Stimulated activated CD4-positive, alpha-beta T cell treated with anti-CD3 and anti-CD28 coated beads, Interleukin-2, amount 100 ng/mL, for 4 hours (primary cell): ENCODE results near the gene PMPCA.

ENCODE experiments used
- DNase-seq: peaks from one replicate; pipeline ENCODE4 v3.0.0-alpha.2; 2020; ENCODE audit warnings: low read depth

Gene PMPCA

GRCh38 chr9:136373300-136374182 lies 36.9 kb upstream of the PMPCA start, which contains the start of gene CARD9:
TSS of gene CARD9 (minus strand) at chr9:136373669. CDS start at chr9:136372078, 1,591 bp downstream.
- no peak for DNase-seq

DNA sequence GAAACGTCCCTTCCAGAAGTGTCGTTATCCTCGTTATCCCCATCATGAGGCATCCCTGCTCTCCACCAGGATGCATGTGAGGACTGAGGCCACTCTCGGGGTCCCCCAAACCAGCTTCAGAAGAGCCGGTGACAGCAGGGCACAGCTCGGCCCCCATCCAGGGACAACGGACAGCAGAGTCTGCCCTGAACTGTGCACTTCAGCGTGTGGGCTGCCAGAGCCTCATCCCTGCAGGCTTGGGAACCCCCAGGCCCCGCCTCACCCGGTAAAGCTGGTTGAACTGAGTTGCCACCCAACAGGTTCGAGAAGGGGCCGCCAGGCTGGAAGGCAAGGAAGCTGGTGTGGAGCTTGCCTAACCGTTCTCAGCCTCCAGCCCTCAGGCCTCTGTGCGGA lies 36.3 kb upstream of the PMPCA start:
- no peak for DNase-seq

- no peak for DNase-seq
Observed at GRCh38 chr9:136375096-136375495, 35.4 kb upstream of the PMPCA start.

DNA sequence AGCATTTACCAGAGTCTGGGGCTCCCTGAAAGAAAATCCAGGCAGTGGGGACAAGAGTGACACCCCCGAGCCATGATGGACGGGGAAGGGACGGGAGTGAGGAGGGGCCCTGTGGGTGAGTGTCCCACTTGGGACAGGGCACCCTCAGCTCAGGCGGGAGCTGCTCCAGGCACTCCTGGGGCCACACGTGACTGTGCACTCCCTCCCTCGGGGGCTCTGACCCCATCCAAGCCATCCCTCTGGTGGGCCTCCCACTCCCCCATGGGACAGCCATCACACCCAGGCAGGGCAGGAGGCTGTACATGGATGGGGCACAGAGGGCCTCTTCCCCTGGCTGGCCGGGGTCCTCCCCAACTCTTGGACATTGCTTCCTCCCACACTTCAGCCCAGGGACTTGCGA lies 34.0 kb upstream of the PMPCA start:
- DNase-seq = no peak

- no peak for DNase-seq
Observed at GRCh38 chr9:136377341-136378169, 32.9 kb upstream of the PMPCA start.

DNA sequence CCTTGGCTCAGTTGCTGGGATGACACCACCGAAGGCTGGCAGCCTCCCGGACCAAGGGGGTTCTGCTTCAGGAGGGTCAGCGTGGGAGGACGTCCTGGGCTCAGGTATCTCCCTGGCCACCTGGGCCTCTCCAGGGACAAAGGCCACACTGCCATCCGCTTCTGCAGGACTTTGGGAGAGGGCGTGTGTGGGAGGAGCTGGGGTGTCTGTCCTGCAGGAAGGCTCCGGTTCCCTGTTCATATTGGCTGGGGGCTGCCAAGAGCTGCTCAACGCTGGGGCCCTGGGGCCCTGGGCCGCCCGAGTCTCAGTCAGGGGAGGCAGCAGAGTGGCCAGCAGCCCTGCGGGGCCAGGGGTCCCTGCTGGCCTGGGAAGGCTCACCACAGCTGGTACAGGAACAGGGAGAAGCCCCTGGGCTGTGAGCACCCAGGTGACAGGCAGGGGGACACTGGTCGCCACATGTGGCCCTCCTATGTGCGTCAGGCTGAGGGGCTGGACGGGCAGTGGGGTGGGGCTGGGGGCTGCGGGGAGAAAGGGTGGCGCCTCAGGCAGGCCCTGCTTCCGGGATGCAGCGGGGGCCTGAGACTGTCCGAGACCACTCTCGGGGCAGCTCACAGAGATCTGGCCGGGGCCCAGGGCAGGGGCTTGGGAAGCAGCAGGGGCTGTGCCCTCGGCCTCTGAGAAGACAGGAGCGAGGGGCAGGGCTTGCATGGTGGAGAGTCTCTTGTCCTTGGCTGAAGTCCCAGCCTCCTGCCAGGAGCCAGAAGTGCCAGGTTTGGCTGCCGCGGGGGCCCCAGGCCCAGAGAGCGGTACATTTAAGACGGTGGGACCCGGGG lies 32.1 kb upstream of the PMPCA start:
- DNase-seq = no peak

- no peak for DNase-seq
Observed at GRCh38 chr9:136379003-136379287, 31.5 kb upstream of the PMPCA start.

DNA sequence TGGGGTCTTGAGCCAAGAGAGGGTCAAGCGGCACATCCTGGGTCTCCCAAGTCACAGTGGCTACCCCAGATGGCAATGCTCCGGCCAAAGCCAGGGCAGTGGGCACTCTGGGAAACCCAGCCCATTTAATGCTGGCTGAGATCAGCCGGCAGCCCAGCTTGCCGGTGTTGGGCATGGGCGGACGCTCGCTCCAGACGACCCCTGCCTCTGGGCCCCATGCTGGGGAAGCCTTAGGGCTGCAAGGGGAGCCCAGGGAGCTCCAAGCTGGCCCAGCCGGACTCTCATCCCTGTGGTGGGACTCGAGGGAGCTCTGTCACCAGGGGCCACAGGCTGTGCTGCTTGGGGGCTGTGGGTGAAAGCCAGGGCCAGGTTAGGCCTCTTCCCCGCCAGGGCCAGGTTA lies 31.1 kb upstream of the PMPCA start:
- no peak for DNase-seq

DNA sequence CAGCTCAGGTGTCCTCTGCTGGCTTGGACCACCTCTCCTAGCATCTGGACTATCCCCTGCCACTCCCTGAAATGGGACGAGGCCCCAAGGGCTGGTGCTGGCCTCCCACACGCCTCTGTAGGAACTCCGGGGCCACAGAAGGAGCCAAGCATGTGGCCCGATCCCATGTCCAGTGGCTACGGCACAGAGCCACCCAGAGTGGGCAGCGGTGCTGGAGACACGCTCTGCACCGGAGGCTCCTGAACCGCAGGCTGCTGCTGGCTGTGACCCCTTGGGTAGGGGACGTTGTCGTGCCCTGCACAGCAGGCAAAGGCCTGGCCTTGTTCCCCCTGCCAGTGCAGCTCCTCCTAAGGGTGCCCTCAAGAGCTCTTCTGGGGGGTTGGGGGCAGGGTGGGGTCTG lies 30.6 kb upstream of the PMPCA start:
- no peak for DNase-seq

DNA sequence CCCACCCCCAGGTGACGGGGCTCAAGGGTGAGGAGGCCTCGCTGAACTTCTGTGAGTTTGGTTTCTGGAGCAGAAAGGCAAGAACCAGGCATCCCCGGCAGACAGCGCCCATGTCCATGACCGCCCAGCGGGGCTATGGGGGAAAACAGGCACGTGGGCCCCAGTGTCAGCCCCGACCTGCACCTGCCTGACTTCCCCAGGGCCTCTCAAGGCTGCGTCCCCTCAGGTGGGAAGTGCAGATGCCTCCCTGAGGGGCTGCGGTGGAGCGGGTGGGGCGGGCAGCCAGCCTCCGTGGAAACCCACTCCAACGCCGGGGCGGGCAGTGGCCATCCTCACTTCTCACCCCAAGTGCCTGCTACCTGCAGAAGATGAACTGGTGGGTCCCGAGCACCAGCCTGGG lies 30.1 kb upstream of the PMPCA start:
- no peak for DNase-seq

DNA sequence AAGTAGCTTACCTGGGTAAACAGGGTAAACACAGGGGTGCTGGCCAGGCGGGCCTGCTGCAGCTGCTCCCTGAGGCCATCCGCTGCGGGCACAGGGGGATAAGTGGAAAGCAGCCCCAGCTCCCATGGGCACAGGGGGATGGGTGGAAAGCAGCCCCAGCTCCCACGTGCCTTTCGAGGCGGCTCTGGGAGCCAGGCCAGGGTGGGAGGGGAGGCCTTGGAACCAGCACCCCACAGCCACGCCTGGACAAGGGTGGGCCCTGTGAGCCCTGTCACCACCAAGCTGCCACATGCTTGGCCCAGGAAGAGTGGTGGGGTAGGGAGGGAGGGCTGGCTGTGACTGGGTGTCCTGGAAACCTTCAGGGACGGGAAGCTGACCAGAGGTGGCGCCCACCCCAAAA lies 29.1 kb upstream of the PMPCA start:
- no peak for DNase-seq

DNA sequence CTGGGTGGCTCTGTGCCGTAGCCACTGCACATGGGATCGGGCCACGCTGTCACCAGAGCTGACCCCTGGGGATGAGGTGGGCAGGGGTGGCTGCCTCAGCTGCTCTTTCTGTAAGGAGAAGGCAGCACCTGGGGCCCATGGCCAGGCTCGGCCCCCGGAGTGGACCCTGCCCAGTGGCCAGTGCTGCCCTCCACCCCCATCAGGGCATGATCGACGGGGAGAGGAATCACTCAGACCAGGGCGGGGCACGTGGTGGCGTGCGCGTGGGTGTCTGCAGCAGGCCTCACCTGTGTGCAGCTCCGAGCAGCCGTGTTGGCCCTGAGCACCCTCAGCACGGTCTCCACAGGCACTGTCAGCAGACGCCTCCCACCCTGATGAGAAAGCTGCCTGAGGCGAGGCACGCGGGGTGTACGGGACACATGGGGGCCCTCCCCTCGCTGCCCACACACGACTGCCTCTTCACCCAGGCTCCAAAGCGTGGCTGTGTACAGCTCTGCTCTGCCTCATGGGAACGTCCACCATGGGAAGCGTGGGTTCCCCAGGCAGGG lies 28.4 kb upstream of the PMPCA start:
- no peak for DNase-seq

DNA sequence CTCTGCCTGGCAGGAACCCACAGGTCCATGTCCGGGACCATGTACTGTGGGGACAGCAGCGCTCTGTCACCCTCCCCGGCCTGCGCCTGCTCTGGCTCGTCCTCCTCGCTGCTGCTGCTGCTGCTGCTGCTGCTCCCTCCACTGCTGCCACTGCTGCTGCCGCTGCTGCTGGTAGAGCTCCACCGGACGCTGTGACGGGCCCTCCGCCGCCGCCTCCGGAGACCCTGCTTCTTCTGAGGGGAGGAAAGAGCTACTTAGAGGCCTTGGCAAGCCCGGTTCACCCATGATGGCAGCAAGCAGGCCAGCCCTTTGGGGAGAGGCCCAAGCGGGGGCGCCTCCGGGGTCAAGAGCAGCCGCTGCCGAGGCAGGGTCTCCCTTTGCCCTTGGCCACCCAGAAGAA lies 27.0 kb upstream of the PMPCA start:
- DNase-seq = no peak

DNA sequence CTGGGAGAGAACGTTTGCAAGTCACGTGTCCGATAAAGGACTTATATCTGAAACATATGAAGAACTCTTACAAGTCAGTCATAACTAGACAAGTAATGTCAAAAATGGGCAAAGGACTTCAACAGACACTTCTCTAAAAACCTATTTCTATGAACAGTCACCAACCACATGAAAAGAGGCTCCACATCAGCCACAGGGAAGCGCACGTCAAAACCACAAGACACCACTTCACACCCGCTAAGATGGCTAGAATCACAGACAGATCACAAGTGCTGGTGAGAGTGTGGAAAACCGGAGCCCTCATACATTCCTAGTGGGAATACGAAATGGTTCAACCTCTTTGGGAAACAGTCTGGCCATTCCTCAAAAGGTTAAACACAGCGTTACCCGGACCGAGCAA lies 25.4 kb upstream of the PMPCA start:
- no peak for DNase-seq

DNA sequence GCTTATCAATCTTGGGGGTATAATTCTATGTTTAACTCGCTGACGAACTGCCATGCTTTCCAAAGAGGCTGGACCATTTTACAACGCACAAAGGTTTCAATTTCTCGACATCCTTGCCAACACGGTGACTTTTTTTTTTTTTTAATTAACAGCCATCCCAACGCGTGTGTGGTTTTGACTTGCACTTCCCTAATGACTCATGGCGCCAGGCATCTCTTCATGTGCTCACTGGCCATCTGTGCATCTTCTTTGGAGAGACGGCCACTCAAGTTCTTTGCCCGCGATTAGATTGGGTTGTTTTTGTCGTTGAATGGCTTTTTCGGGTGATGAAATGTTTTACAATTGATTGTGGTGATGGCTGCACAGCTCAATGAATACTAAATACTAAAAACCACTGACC lies 24.4 kb upstream of the PMPCA start:
- no peak for DNase-seq

GRCh38 chr9:136387217-136387616 lies 23.2 kb upstream of the PMPCA start:
- no peak for DNase-seq

DNA sequence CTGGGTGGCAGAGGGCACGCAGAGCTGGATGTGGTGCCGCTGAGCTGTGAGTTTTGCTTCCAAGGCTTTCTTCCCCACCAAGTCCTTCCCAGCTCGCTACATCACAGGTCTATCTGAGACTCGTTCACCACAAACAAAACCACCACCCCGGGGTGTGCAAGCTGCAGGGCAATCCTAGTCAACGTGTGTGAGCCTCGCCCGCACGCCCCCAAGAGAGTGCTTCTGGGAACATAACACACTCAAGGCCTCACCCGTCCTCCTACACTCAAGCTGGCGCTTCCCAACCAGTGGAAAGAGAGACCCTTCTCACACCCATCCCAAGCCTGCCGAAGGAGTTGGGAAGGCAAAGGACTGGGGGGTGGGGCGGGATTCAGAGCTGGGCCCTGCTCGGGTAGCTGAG lies 21.1 kb upstream of the PMPCA start:
- DNase-seq = no peak

- no peak for DNase-seq
Observed at GRCh38 chr9:136391737-136392537, 18.5 kb upstream of the PMPCA start.

- no peak for DNase-seq
Observed at GRCh38 chr9:136392538-136393449, 17.7 kb upstream of the PMPCA start.

GRCh38 chr9:136393531-136393930 lies 16.9 kb upstream of the PMPCA start:
- no peak for DNase-seq
